Measurements from ENCODE around the gene UQCRFS1. TPM values are rescaled to one million over a fixed set of nuclear protein-coding genes. Genes with fewer than 3 reads are reported as not detected.

Gene UQCRFS1
- polyA plus RNA-seq, 1 of the 3 experiments (the other 2 are of a cell fraction) = 36.7 TPM

GRCh38 chr19:29256516-29256915 lies 43.6 kb upstream of the UQCRFS1 start (continued):
- no peak for TF ChIP-seq REST (IDR thresholded peaks at IDR 0.05; ENCODE audit: low read depth, low read length)
- no peak for TF ChIP-seq FOXM1 (IDR thresholded peaks at IDR 0.05; ENCODE audit: low read depth)
- no peak for TF ChIP-seq POLR2AphosphoS5 (IDR thresholded peaks at IDR 0.05; ENCODE audit: low read depth, low read length)
- no peak for TF ChIP-seq FOXJ3 (CRISPR knock-in tag; IDR thresholded peaks at IDR 0.05)
- no peak for TF ChIP-seq USF2 (IDR thresholded peaks at IDR 0.05; ENCODE audit: borderline replicate concordance, low read depth, low read length)
- no peak for TF ChIP-seq CHD2 (IDR thresholded peaks at IDR 0.05; ENCODE audit: low read length, partially characterized antibody)
- TF ChIP-seq ZBTB33 (IDR thresholded peaks at IDR 0.05; ENCODE audit: borderline replicate concordance, low read depth) = no peak
- no peak for TF ChIP-seq JUND (IDR thresholded peaks at IDR 0.05)
- TF ChIP-seq NRF1 (IDR thresholded peaks at IDR 0.05; ENCODE audit: low read depth, low read length) = no peak

- Histone ChIP-seq H3K36me3 (replicated peaks in 1 of 2; ENCODE audit: control insufficient read depth in 1 of 2, insufficient read depth in 2 of 2, low read length in 1 of 2) (no peaks in the 10 kb centered on the region), H2AFZ (ENCODE audit: low read depth) (no peak overlapping the region), H3K79me2 (ENCODE audit: insufficient read depth) (no peaks in the 10 kb centered on the region), H4K20me1 (ENCODE audit: insufficient read depth) (no peaks in the 10 kb centered on the region), H3K4me1 (ENCODE audit: control insufficient read depth in 1 of 2, insufficient read depth in 2 of 2, low read depth in 1 of 2, low read length in 1 of 2) (no peaks in the 10 kb centered on the region), H3K4me3 (ENCODE audit: low read depth in 2 of 2, low read length in 1 of 2) (no peak overlapping the region), H3K4me2 (no peak overlapping the region), H3K27ac (ENCODE audit: low read depth in 2 of 2, low read length in 1 of 2) (no peak overlapping the region), H3K9ac (no peak overlapping the region), H3K9me3 (no peaks in the 10 kb centered on the region), H3K27me3 (ENCODE audit: insufficient read depth) (no peaks in the 10 kb centered on the region), H3K9me2 (no peaks in the 10 kb centered on the region), H3F3A (replicated peaks; ENCODE audit: insufficient read depth) (no peaks in the 10 kb centered on the region)
- POLR2A ChIA-PET = no interaction called here
- CTCF ChIA-PET = no interaction called here
- DNase-seq = no peak
- WGBS (ENCODE audit: low lambda C conversion rate) = 59% methylated on average over 8 of the region's 8 CpGs
- TF ChIP-seq FOXJ3 (CRISPR knock-in tag; IDR thresholded peaks at IDR 0.05) (no peak), CTCF (IDR thresholded peaks at IDR 0.05) (no peak), RCOR1 (IDR thresholded peaks at IDR 0.05; ENCODE audit: low read length) (no peak), SMC3 (IDR thresholded peaks at IDR 0.05; ENCODE audit: low read depth, low read length) (no peak), REST (IDR thresholded peaks at IDR 0.05; ENCODE audit: low read depth, low read length) (no peak), ELF1 (IDR thresholded peaks at IDR 0.05) (no peak), POLR2AphosphoS5 (IDR thresholded peaks at IDR 0.05; ENCODE audit: low read depth, low read length) (no peak), ZBTB33 (IDR thresholded peaks at IDR 0.05; ENCODE audit: borderline replicate concordance, low read depth) (no peak), FOSL2 (IDR thresholded peaks at IDR 0.05; ENCODE audit: borderline replicate concordance, low read depth) (no peak)
Observed at GRCh38 chr19:29255912-29256311, 43.0 kb upstream of the UQCRFS1 start.
